Activated CD4-positive, alpha-beta T cell treated with anti-CD3 and anti-CD28 coated beads, Interleukin-2, amount 50 U/mL, for 4 hours (primary cell): ENCODE data around the gene NPTX2.

Experiments
- DNase-seq, 2 experiments: peaks; one replicate each; pipeline ENCODE4 v3.0.0-alpha.2; 2020

NPTX2 gene

GRCh38 chr7:98655611-98656010 is 38.5 kb downstream of the NPTX2 start:
- no peak for DNase-seq

DNA sequence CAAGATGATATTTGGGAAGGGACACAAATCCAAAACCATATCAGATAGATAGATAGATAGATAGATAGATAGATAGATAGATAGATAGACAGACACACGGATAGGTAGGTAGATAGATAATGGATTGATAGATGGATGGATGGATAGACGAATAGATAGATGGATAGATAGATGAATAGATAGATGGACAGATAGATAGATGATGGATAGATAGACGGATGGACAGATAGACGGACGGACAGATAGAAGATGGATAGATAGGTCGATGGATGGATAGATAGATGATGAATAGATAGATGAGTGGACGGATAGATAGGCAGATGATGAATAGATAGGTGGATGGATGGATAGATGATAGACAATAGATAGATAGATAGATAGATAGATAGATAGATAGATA is 39.8 kb downstream of the NPTX2 start:
- DNase-seq: no peak

GRCh38 chr7:98657736-98658135 is 40.7 kb downstream of the NPTX2 start:
- DNase-seq: no peak

GRCh38 chr7:98659756-98660155 is 42.7 kb downstream of the NPTX2 start:
- DNase-seq: no peak

DNA sequence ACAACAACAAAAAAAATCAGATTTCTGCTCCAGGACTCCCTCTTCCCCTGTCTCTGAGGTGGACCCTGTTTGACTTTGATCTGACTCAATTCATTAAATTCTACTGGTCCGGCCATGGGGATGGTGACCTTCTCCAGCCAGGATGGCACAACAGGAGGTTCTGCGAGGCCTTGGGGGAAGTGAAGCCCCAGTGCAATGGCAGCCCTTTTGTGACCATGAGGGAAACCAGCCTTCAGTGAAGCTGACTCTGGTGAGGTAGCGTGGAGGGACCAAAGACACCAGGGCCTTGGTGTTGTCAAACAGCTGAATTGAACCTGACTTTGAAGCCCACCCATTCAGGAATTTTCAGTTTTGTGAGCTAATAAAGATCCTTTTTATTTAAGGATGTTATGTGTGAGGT is 44.5 kb downstream of the NPTX2 start:
- DNase-seq: no peak

DNA sequence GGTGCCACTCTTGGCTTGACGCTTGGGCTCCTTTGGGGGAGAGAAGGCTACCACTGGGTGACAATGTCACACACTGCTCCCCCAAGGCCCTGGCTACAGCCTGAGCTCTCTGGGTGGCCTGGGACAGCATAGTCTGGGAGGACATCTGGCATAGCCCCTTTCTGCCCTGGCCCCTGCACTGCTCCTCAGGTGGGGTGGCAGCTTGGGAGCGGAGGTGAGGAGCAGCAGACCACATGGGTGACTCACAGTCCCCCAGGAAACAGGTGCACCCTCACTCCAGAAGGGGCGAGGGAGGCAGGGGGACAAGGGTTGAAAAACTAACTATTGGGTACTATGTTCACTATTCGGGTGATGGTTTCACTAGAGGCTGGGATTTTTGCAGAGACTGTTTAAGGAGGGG is 45.2 kb downstream of the NPTX2 start:
- no peak for DNase-seq

DNA sequence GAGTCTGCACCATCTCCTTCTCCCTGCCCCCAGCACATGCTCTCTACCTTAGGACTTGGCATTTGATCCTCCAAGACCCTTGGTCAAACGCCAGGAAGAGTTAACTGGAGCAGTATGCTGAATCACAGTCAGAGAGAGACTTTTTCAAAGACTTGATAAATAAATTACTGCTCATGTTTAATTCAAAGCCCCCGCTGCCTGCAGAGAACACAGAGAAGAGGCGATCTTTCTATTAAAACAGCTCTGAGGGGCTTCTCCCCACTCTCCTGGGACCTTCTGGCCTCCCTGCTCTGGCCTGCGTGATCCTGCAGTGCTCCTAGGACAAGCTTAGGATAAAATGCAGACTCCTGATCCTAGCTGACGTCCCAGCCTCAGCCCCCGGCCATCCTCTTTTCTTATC is 47.8 kb downstream of the NPTX2 start:
- no peak for DNase-seq

- DNase-seq: no peak
These were observed 51.2 kb downstream of the NPTX2 start for GRCh38 chr7:98668255-98668654.

- no peak for DNase-seq
These were observed 52.4 kb downstream of the NPTX2 start for GRCh38 chr7:98669329-98670000.

DNA sequence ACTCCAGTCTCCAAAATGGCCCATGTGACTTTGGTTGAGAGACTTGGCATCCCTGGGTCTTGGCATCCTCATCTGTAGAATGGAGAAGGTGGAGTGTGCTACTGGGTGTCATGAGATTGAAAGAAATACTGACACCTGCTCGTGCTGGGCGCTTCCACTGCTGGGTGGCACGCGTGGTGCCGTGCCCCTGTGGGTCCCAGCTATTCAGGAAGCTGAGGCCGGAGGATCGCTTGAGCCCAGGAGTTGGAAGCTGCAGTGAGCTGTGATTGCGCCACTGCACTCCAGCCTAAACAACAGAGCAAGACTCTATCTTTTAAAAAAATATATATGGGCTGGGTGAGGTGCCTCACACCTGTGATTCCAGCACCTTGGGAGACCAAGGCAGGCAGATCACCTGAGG is 53.1 kb downstream of the NPTX2 start:
- DNase-seq: no peak

GRCh38 chr7:98671733-98672331 is 54.7 kb downstream of the NPTX2 start:
- no peak for DNase-seq

DNA sequence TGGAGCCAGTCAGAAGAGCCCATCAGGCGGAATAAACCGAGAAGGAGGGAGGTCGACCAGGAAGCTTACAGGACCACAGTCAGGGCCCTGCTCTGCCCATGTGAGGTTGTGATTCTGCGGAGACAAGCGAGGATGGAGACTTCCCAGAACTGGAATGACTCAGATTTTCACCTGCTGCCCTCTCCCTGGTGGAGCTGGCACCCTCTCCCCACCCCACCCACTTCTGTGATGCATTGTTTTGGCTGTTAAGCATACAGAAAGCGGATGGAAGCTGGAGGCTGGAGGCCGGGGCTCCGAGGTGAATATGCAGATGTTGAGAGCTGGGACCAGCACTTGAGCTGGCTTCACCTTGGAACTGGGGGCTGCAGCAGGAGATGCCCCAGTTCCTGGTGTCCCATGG is 57.4 kb downstream of the NPTX2 start:
- DNase-seq: no peak

- no peak for DNase-seq
These were observed 57.8 kb downstream of the NPTX2 start for GRCh38 chr7:98674881-98675280.

GRCh38 chr7:98678215-98678614 is 61.1 kb downstream of the NPTX2 start:
- DNase-seq: no peak
